Vagina (tissue), 2 donors: ENCODE measurements around the gene PER2.

ENCODE experiments used
- POLR2A ChIP-seq, 2 donors: fragments of 450-650 bp; IDR thresholded peaks; one replicate each; pipeline ENCODE4 v1.6.1; 2017; ENCODE audit warnings: antibody characterized with exemption in 2 of 2, mild to moderate bottlenecking in 2 of 2, moderate library complexity in 2 of 2
- POLR2AphosphoS5 ChIP-seq, 2 donors: sonication (generic); formaldehyde crosslinking; IDR thresholded peaks; one replicate each; pipeline ENCODE4 v1.9.0; 2017; ENCODE audit warnings: antibody characterized with exemption in 2 of 2, mild to moderate bottlenecking in 2 of 2, low read depth in 1 of 2; ENCODE audit not compliant: insufficient read depth in 1 of 2
- TF ChIP-seq, protein P1 (sequence below), 3 experiments: fragments of 450-650 bp in 2 of 3; fragments of 200-600 bp in 1 of 3; sonication (generic) in 1 of 3; IDR thresholded peaks; one replicate each; pipeline ENCODE4 v1.5.1; 2017 to 2019; ENCODE audit warnings: antibody characterized with exemption in 3 of 3, mild to moderate bottlenecking in 2 of 3, moderate library complexity in 2 of 3

DNA sequence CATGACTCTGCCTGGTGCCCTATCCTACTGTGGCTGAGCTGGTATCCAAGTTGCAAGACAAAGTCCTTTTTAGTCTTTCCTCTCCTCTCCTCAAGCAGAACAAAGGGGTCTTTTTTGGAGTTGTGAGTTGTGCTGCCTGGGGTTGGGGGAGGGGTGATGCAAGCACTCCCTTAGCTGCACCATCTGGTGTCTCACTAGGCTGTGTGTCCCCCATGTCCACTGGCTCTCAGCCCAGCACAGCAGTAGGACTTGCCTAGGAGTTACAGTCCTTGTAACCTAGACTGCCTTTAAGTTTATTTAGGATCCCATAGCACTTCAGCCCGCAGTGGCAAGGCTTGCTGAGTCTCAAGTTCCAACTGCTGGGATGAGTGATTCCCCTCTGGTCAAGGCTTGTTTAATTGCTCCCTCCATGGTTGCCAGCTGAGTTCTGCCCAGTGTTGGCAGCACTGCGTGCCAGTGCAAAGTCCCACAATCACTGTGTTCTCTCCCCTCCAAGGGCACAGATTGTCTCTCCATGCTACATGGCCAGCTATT, 71.7 kb downstream of the PER2 start:
- TF ChIP-seq, protein P1, sequence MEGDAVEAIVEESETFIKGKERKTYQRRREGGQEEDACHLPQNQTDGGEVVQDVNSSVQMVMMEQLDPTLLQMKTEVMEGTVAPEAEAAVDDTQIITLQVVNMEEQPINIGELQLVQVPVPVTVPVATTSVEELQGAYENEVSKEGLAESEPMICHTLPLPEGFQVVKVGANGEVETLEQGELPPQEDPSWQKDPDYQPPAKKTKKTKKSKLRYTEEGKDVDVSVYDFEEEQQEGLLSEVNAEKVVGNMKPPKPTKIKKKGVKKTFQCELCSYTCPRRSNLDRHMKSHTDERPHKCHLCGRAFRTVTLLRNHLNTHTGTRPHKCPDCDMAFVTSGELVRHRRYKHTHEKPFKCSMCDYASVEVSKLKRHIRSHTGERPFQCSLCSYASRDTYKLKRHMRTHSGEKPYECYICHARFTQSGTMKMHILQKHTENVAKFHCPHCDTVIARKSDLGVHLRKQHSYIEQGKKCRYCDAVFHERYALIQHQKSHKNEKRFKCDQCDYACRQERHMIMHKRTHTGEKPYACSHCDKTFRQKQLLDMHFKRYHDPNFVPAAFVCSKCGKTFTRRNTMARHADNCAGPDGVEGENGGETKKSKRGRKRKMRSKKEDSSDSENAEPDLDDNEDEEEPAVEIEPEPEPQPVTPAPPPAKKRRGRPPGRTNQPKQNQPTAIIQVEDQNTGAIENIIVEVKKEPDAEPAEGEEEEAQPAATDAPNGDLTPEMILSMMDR (IDR thresholded peaks at IDR 0.05), result no peak
- no peak for TF ChIP-seq POLR2AphosphoS5 (IDR thresholded peaks at IDR 0.05; ENCODE audit: insufficient read depth in 1 of 2, low read depth in 1 of 2)
- no peak for TF ChIP-seq POLR2A (IDR thresholded peaks at IDR 0.05)
